Retina (tissue), 1 donor: ENCODE results near the gene CFAP298.

Source experiments
- DNase-seq: peaks from one replicate; pipeline ENCODE4 v3.0.0-alpha.2; 2016

CFAP298 gene

DNA sequence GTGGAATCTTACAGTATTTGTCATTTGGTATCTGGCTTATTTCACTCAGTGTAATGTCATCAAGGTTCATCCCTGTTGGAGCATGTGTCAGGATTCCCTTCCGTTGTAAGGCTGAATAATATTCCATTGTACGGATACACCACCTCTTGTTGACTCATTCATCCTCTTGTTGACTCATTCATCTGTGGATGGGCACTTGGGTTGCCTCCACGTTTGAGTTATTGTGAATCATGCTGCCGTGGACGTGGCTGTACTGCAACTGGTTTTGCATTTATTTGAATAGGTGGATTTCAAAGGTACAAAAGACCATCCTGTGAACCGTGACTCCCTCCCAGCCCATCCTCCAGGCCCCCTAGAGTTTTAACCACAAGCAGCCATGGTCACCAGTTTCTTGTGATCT, 15.0 kb downstream of the CFAP298 start:
- DNase-seq: no peak

- DNase-seq: no peak
Measured at GRCh38 chr21:32595431-32595830, 16.7 kb downstream of the CFAP298 start.

GRCh38 chr21:32593690-32594089, 18.5 kb downstream of the CFAP298 start:
- DNase-seq: no peak

- DNase-seq: no peak
Measured at GRCh38 chr21:32592929-32593502, 19.2 kb downstream of the CFAP298 start.

- DNase-seq: no peak
Measured at GRCh38 chr21:32590130-32590529, 22.0 kb downstream of the CFAP298 start.

DNA sequence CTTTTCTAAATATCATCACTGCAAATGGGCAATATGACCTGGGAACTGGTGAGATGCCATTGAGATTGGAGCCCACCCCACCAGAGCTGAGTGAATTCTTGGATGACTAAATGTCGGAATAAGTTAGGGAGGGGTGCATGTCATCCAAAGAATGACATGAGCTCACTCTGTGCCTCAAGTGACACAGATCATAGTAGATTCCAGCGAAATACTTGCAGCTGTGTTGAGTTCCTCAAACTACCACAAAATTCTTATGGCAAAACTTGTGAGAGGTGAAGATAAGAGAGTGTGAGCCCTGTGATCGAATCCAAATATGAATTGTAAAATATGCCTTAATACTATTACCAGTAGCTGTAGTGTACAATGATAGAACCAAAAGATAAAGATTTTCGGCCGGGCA, 24.5 kb downstream of the CFAP298 start:
- DNase-seq: no peak

DNA sequence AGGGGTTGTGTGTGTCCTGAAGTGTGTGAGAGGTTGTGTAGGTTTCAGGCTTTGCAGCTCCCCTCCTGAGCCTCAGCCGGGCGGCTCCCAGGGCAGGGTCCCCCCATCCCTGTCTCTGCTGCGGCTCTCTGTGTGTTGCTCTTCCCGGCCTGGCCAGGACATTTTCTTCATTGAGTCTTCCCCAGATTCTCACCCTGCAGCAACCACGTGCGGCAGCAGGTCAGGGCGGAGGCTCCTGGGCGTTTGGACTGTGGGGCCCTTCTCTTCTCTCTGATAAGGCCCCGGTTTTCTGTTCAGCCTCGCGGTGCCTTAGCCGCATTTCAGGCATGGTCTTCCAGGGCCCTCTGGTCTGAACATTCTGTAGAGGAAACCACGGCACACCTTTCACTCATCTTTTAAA, 25.1 kb downstream of the CFAP298 start:
- no peak for DNase-seq

GRCh38 chr21:32585970-32586369, 26.2 kb downstream of the CFAP298 start:
- no peak for DNase-seq

- no peak for DNase-seq
Measured at GRCh38 chr21:32585042-32585710, 27.0 kb downstream of the CFAP298 start, which contains the start of gene TCP10L. TCP10L (minus strand) TSS chr21:32585523; CDS start chr21:32584304, 1,219 bp downstream.

- DNase-seq: no peak
Measured at GRCh38 chr21:32584472-32584871, 27.7 kb downstream of the CFAP298 start.

DNA sequence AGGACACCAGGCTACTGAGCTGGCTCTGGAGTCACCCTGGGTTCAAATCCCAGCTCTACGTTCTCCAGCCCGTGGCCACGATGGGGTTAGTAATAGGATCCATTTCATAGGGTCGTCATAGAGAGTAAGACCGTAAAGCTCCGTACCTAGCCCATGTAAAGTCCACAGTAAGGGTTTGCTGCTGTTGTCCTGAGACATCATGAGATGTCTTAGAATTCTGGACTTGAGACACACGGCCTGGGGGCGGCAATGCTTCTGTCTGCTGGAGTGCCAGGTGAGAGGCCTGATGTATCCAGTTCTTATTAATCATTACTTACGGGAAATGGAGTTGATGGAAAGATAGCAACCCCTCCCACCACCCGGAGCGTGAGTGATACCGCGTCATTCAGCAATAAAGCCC, 30.4 kb downstream of the CFAP298 start:
- no peak for DNase-seq

- no peak for DNase-seq
Measured at GRCh38 chr21:32580949-32581348, 31.2 kb downstream of the CFAP298 start.

- no peak for DNase-seq
Measured at GRCh38 chr21:32578107-32578691, 34.0 kb downstream of the CFAP298 start.

GRCh38 chr21:32576011-32576410, 36.2 kb downstream of the CFAP298 start:
- no peak for DNase-seq

- no peak for DNase-seq
Measured at GRCh38 chr21:32574946-32575925, 36.9 kb downstream of the CFAP298 start.

DNA sequence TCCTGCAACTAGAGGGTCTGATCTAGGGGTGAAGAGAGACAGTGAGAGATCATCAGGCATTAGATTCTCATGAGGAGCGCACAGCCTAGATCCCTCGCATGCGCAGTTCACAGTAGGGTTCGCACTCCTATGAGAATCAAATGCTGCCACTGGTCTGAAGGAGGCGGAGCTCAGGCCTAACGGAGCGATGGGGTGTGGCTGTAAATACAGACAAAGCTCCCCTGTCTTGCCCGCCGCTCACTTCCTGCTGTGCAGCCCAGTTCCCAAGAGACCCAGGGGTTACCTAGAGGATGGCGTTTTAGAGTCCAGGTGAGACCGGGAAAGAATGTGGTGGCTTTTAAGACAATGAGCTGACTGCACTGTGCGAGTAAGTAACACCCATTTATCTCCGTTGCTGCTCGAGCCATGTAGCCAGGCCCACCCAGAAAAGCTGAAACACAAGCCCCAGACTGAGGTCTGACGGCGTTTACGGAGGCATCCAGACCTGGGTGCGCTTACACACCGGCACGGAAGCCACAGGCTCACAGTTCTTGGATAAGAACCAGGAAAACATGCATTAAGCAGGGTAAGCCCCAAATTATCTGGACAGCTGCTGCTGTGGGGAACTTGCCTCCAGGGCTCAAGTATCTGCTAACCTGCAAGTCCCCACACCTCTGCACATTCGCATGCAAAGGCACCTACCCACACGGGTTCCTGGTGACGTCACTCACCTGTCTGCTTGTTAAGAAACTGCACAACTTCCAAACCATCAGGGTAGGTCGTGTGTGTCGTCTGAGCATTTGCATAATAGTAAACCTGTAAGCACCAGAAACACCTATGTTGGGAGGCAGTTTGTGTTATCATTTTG, 39.4 kb downstream of the CFAP298 start:
- no peak for DNase-seq

GRCh38 chr21:32570456-32570855, 41.7 kb downstream of the CFAP298 start:
- DNase-seq: no peak

GRCh38 chr21:32569261-32570230, 42.6 kb downstream of the CFAP298 start:
- peak; percentile 92 for DNase-seq

DNA sequence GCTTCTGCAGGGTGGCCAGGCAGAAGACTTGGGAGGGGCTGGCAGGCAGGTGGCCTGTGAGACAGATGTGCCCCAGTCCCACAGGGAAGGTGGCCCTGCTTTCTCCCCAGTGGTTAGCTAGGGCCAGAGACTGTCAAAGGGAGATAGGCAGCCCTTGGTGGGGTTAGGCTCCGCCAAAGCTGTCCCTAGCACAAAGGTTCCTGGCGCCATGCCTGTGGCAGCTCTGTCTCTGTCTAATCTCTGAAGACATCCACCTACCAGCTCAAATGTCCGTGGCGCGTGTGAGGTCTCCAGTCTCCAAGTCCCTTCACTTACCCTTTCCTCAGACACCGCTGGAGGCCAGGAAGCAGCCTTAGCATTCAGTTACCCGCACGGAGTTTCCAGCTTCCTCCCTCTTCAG, 44.6 kb downstream of the CFAP298 start:
- DNase-seq: no peak

DNA sequence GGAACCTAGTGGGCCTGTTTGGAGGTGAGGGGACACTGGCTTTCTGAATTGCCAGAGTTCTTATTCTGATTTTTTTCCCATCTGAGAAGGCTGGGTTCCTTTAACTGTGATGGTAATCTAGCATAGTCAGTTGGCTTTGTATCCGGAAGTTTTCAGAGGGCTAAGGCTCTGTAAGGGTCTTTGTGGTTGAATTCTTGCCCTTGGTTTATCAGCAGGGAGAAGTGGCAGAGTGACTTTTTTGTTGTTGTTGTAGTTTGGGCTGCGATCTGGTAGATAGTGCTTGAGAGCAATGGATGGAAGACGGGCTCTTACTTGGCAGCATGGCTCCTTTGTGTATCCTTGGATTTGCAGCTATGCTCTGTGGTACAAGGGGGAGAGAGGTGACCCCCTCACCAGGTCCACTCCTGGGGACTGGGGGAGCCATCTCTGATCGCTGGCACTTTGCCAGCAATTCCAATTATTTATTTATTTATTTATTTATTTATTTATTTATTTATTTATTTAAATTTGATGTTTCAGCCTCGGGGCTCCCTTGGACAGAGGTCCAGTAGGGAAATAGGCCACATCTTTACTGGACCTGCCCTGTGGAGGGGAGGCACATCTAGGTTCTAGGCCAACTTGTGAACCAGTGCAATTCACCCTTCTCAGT, 45.3 kb downstream of the CFAP298 start:
- DNase-seq: no peak
